Limb (tissue), 2 donors: ENCODE measurements around the gene RAB3GAP2.
A peak's percentile ranks its signal among the peaks of the same experiment; 100 is the strongest.
"Not testable (repeated sequence)": the region's sequence is repeated elsewhere in the genome, so short reads cannot be mapped to it uniquely, and the experiment has no call there.

ENCODE experiments used
- DNase-seq, 2 donors: peaks; one replicate each; pipeline ENCODE4 v3.0.0-alpha.2; 2016; ENCODE audit errors: extremely low spot score in 2 of 2

RAB3GAP2 gene

DNA sequence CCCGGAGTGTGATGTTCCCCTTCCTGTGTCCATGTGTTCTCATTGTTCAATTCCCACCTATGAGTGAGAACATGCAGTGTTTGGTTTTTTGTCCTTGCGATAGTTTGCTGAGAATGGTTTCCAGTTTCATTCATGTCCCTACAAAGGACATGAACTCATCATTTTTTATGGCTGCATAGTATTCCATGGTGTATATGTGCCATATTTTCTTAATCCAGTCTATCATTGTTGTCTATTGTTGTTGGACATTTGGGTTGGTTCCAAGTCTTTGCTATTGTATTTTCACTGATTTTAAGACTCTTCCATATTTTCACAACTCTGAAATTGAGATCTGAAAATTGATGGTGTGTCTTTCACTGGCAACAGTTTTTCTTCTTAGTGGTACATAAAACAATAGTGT lies 67.5 kb downstream of the RAB3GAP2 start:
- DNase-seq: not testable (repeated sequence)

DNA sequence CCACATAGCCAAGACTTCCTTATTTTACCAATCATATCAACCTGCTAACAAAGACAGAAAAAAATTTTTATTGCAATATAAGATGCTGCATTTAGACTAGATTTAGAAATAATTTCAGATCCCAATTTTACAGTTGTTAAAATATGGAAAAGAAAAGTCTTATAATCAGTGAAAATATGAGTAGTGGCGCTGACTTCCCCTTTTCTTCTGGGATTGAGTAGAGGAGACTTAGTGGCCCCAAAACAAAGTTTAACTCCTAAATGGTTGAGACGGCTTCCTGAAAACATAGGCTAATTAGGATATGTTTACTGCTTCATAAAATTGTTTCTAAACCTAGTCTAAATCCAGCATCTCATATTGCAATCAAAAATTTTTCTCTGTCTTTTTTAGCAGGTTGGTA lies 68.4 kb downstream of the RAB3GAP2 start:
- DNase-seq: no peak

DNA sequence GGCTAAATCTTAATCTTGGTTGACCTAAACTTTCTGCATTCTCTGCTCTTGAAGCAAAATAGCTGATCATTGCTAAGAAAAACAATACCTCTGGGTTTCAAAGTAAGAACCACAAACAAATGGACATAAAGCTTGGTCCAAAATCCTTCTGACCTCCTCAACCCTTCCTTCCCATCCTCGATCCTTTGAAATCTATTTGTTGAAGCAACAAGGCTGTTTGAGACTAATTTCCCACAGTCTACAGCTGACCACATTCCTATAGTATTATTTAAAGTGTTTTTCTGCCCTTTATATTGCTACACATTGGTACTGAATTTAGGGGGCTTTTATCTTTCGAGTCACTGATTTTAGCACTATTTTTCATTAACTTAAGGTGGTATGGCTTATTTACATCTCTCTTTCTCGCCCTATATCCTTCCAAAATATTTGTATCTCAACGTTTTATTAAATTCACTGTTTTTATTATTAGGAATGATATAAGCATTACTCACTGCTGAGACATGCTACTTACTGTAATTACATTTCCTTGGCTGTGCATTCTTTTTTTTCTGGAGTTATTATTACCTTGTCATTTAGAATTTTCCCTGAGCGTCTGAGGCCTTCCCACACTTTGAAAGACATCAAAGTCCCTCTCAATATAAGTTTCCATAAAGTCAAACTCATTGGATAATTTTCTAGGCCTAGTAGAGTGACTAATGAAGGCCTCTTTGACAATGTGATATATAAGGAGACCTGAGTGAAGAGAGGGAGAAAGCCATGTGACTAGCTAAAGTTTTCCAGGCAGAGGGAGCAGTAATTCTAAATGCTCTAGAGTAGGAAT lies 73.9 kb downstream of the RAB3GAP2 start:
- no peak for DNase-seq

DNA sequence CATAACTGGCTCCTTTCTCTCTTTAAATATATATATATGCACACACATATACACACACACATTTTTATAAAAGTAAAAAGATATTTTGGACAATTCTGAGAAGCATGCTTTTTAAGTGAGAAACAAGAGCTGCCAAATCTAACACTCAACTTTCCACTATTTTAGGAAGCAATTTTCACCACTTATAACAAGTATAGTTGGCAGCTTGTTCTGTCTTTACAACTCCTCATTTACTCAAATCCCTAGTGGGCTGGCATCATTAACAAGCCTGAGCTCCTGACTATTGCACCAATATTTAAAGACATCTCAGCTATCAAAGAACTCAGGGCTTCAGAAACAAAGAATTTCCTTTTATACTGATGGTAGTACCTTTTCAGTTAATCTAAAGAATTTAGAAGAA lies 76.6 kb downstream of the RAB3GAP2 start:
- DNase-seq: no peak

DNA sequence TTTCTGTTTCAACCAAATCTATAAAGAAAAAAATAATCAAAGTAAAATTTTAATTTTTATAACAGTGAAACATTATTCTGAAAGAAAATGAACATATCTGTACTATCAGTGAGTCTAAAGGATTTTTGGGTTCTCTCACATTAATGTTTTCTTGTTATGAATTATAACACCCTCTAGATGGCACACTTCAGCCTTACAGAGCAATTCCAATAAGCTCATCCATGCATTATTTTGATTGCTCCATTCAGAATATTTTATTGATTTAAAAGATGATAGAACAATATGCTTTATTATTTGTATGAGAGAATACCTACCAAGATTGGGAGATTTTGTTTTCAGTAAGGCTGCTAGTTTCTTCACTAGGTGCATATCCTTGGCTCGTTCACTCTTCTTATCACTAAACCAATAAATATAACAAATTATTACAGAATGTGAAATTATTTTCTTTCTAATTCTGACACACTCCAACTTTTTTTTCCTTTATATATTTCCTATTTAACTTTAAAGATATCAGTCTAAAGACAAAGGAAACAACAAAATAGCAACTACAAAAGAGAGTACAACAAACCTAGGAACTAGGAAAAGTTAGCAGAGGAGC lies 82.4 kb downstream of the RAB3GAP2 start:
- DNase-seq: peak in 1 of 2 donors; percentile 37

DNA sequence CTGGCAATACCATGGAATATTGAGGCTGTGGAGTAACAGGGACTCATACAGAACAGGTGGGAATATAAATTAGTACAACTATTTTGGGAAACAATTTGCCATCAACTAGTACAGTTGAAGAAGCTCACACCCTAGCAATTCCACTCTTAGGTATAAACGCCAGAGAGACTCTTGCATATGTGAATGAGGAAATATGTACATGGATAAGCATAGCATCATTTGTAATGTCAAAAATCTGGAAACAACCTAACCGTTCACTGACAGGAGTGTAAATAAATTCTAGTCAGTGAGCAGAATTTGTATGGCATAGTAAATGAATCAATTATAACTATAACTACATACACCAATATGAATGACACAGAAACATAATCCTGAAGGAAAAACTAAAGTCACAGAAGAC lies 83.7 kb downstream of the RAB3GAP2 start:
- DNase-seq: no peak

DNA sequence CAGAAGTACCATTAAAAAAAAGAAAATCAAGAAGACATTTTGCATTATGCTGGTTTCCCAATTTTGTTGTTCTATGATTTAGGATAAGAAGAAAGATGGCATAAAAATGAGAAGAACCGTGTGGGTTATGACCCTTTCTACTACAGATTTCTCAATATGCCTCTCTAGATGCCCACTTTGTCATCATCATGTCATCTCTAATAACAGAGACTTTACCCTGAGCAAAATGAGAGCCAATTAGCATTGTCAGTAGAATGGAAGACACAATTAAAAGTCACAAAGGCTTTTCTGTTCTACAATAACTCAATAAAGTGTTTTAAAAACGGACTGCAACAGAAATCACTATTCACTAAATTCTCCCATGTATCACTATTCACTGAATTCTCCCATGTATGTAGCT lies 85.5 kb downstream of the RAB3GAP2 start:
- no peak for DNase-seq

DNA sequence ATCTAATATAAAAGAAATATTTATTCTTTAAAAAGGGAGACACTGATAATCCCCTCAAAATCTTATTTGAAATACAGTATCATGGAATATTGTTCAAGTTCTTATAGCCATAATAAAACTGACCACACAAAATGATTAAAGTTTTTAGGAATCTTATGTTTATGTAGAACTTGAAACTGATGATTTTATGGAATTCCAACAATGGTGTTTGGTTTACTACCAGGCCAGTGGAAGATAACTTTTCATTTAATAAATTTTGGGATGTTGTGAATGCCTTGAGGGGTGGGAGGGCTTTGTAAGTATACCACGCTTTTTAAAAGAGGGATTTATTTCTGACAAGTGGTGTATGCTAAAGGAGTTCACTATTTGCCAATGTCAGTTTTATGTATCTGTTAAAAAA lies 87.7 kb downstream of the RAB3GAP2 start:
- DNase-seq: no peak

DNA sequence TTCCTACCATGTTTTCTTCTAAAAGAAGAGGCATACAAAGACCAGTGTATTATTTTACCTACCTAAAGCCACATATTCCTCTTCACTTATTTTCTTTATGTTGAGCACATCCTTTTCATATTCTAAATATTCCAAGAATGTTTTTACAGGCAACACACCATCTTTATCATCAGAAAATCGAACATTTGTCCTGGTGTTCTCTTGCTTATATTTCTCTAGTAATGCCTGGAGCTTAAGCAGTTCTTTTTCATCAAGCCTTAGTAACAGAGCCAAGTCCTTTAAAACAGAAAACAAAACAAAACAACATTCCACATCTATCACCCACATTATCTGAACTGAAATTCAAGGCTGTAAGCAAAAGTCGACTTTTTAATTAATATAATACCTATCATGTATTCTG lies 89.6 kb downstream of the RAB3GAP2 start:
- DNase-seq: no peak

DNA sequence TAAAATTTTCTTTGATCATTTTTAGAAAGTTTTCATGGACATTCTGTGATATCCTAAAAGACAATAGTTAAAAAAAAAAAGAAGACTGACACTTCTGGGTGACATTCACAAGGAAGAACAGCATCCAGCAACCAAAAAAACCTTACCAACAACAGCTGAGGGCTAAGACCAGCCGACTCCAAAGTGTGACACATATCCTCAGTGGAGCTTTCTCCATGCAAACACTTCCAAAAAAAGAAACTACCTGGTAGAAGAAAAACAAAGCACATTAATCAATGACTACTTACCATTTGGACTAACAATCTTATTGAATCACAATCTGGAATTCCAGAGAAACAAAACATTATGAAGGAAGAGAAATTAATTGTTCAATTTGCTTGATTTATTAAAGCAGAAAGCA lies 90.1 kb downstream of the RAB3GAP2 start:
- no peak for DNase-seq

DNA sequence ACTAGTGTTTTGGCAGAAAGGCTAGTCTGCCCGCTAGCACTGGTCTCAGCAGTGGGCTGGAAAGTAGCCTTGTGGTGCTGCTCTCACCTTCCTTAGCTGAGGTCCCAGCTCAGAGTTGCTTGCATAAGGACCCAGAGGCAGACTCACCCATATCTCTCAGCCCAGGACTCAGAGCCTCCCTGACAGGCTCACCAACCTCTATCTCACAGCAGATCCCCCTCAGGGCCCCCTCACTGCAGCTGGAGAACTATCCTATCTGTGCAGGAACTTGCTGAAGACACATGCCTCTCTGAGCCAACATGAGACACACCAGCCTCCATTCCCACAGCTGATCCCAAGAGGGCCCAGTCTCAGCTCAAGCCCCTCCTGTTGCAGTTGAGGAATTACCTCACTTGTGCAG lies 95.7 kb downstream of the RAB3GAP2 start:
- no peak for DNase-seq

DNA sequence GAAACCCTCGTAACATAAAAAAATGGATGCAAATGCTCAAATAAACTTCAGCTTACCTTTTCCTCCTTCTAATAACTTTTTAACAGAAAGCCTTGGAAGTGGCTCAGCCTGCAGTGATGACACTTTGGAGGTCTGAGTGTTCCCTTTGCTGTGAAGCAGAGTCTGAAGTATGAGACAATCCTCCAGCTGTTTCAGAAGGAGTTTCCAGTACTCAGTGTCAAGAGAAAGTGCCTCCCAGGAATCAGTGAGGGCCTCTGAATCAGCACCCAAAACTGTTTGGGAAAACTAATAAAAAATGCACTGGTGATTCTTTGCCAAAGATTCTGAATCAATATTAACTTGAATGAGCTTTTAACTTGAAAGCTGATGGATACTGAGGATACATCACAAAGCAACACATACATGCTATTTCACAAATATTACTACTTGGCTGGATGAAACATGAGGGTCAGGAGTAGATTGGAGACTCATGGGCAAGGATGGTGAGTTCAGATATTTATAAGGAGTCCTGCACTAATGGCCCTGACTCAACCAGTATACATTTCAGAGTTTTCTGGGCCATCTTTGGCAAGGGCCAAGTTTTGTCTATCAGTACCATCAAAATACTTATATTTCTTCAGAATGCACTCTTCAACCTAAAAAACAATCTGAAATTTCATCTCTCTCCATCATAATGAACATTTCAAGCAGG lies 101.3 kb downstream of the RAB3GAP2 start:
- no peak for DNase-seq

DNA sequence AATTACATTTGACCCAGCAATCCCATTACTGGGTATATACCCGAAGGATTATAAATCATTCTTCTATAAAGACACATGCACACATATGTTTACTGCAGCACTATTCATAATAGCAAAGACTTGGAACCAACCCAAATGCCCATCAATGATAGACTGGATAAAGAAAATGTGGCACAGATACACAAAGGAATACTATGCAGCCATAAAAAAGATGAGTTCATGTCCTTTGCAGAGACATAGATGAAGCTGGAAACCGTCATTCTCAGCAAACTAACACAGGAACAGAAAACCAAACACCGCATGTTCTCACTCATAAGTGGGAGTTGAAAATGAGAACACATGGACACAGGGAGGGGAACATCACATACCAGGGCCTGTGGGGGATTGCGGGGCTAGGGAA lies 102.4 kb downstream of the RAB3GAP2 start:
- DNase-seq: not testable (repeated sequence)

DNA sequence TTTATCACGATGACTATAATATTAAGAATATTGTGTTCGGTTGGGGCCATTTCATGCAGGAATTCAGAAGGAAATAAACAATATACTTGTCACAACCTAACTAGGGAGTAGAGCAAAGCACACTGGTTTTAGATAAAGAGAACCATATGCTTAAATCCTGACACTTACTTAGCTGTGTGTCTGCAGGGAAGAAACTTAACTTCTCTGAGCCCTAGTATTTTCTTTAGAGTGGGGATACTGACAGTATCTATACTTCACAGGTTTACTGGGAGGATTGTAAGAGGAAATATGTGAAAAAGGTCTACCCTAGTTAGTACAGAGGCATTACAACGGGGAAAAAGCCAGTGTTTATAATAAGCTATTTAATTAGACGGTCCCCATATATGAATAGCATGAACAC lies 105.4 kb downstream of the RAB3GAP2 start:
- no peak for DNase-seq

DNA sequence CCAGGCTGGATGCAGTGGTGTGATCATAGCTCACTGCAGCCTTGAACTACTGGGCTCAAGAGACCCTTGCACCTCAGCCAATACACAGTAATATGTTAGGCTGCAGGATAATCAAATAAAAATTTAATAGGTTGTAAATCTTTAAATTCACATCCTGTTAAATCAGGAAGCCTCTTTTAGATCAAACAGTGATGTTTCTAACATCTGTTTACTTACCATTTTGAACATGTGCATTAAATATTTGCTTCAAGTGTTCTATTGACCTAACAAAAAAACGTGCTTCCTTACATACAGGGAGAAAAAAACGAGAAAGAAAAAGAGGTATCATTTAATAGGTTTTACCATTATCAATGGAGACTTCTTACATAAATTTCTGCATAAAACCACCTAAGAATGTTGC lies 107.7 kb downstream of the RAB3GAP2 start:
- DNase-seq: no peak

DNA sequence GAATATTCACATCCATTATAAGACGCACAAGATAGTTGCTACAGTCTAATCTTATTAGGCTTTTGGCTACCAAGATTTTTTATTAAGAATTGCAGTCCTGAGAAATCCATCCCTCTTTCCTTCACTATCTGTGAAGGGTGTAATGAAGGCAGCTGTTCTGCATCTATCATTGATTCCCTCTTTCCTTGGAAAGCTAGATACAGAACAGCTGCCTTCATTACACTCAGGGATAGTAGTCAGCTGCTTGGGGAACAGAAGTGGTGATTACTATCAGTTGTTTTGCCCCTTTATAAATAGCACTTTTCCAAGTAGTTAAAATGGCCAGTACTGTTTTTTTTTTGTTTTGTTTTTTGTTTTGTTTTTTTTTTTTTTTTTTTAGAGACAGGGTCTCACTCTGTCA lies 108.1 kb downstream of the RAB3GAP2 start:
- peak in 1 of 2 donors; percentile 52 for DNase-seq

DNA sequence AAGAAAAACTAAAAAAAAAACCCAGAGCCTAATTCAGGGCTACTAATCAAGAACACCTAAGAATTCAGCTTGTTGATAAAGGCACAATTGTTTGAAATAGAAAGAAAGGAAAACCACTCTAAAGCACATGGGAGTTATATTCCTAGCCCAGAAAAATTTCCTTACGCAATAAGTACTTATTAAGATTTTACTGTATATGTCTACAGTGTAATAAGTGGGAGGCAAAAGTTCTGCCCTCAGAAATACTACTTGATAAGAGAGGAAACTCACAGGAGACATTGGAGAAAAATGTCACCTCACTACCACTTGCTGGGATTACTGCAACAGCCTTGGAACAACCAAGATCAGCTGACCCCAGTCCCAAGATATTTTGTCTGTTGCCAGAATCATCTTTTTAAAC lies 112.2 kb downstream of the RAB3GAP2 start:
- no peak for DNase-seq

DNA sequence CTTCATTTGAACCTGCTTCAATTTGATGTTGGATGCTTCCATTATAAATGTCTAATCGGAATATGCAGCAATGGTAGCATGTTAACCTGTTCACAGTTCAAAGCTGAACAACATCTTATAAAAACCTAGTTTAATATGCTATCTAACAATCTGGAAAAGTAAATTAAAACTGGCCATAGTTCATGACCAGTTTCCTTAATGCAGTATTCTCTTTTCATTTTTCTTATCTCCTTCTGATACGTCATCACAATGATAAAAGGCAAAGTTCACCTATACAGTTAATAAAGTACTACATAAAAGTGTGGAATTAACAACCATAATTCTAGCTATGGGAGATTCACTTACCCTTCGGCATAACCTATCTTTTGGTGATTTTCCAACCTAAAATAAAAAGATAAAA lies 113.2 kb downstream of the RAB3GAP2 start:
- DNase-seq: no peak

DNA sequence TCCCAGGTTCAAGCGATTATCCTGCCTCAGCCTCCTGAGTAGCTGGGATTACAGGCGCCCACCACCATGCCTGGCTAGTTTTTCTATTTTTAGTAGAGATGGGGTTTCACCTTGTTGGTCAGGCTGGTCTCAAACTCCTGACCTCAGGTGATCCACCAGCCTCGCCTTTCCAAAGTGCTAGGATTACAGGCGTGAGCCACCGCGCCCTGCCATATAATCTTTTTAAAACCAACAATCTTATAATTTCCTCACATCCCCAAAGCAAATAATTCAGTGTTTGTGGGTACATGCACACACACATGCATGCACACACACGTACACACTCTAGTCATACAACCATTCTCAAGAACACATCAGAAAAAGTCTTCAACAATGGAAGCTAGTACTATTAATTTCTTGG lies 113.7 kb downstream of the RAB3GAP2 start:
- DNase-seq: not testable (repeated sequence)

DNA sequence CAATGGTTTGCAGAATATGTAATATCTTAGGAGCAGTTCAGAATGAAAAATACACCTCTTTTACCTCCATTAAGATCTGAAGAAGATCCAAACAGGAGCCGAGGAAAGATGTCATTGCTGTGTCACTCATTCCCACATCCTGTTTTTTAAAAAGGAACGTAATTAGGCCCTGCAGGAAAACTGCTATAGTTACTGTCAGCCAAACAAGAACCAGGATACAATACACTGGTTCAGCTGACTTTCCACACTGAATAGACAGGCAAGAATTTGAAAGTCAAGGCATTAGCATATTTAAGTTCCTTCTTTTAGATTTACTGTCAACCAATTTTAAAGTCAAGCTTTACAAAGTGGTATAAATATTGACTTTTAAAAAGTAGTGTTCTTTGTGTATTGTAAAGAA lies 114.5 kb downstream of the RAB3GAP2 start:
- DNase-seq: no peak

DNA sequence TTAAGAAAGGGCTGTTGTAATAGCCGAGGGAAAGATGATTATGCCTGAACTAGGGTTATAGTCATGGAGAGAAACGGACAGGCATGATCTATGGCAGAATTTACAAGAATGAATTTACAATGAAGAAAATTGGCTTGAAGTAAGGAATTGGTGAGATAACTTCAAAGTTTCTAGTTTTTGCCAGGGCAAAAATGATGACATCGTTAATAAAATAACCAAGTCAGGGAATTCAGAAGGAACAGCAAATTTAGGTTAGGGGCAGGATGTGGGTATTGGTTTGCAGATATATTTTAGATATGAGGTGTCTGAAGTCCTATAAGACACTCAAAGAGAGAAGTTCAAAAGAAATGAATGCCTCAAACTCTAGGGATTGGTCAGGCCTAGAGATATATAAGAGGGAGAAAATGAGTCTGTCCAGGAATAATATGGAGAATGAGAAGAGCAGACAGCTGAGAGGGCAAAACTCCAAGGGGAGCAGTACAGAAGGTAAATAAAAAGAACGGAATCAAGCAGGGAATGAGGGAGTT lies 115.6 kb downstream of the RAB3GAP2 start:
- no peak for DNase-seq

DNA sequence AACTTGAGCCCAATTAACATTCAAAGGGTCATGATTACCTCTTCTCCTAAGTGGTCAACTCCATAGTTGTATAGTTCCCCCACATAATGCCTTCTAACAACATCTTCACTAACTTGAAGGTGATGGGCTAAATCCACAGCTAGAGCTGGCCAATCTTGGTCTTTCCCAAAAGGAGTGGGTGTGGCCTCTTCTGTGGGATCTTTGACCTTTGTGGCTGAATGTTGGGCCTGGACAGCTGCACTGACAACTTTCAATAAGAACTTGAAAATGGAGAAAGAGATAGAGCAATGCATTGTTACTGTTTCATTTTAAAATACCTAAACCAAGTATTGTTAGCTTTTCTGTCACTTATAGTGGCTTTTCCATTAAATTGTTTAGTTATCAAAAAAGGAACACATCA lies 119.1 kb downstream of the RAB3GAP2 start:
- no peak for DNase-seq
